NCI-H2107 treated with DMSO at 0.1 percent for 48 hours (cell line): ENCODE results near the gene SRSF5.
A peak's percentile ranks its signal among the peaks of the same experiment; 100 is the strongest.
"Not testable (repeated sequence)": the region's sequence is repeated elsewhere in the genome, so short reads cannot be mapped to it uniquely, and the experiment has no call there.

Experiments used
- DNase-seq: peaks from one replicate; lab custom pipeline; 2025; ENCODE audit not compliant: unreplicated experiment; lab: John Stamatoyannopoulos, UW

Gene SRSF5

GRCh38 chr14:69766984-69767368, at the start of gene SRSF5:
SRSF5 (plus strand) TSS chr14:69767142; CDS start chr14:69768157, 1,015 bp downstream.
- peak; percentile 92 for DNase-seq

GRCh38 chr14:69718614-69719013, 48.3 kb upstream of the SRSF5 start:
- DNase-seq: not testable (repeated sequence)

GRCh38 chr14:69719501-69719951, 47.4 kb upstream of the SRSF5 start:
- DNase-seq: no peak

DNA sequence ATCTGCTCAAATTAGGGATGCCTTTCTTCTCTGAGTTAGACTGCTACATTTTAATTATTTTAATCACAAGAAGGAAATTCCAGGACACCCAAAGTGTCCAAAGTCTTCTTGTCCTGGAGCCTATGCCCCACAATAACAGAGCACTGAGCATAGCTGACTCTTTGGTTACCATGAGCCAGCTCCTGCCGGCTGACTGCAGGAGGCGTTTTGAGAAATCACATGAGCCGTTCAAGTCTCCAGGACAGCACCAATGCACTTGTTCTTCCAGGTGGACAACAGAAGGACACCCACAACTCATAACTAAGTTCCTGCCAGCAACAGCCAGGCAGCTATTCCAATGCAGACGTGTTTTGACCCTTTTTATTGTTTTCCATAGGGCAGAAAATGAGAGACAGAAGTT, 46.0 kb upstream of the SRSF5 start:
- DNase-seq: no peak

- peak; percentile 45 for DNase-seq
Observed at GRCh38 chr14:69726761-69727511, 40.0 kb upstream of the SRSF5 start.

GRCh38 chr14:69727860-69728259, 39.1 kb upstream of the SRSF5 start:
- DNase-seq: no peak

GRCh38 chr14:69731919-69732598, 34.9 kb upstream of the SRSF5 start:
- DNase-seq: not testable (repeated sequence)

DNA sequence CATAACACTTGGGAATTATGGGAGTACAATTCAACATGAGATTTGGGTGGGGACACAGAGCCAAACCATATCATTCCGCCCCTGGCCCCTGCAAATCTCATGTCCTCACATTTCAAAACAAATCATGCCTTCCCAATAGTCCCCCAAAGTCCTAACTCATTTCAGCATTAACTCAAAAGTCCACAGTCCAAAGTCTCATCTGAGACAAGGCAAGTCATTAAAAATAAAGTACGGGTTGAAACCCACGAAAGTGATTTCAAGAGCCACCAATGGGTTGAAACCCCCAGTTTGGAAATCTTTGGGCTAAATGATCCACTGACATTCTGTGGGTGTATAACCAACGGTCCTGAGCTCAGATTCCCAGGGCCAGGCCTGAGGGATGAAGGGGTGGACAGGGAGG, 30.5 kb upstream of the SRSF5 start:
- DNase-seq: not testable (repeated sequence)

DNA sequence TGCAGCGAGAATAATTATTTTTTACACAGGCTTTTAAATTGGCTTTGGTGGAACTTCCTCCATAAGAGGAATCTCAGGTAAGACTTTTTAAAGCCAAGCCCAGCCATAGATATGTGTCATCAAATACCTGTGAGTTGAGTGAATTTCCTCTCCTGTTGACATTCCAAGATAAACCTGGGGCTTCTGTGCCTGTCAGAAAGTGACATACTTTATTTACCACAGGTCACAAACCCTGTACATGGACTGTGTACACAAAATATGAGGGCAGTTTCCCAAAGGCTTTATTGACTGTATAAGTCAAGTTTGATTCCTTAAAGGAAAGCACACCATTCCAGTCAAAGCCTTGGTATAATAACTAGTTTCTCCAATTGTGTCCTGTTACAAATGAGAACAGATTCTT, 25.9 kb upstream of the SRSF5 start:
- DNase-seq: no peak

- DNase-seq: no peak
Observed at GRCh38 chr14:69749956-69750355, 17.0 kb upstream of the SRSF5 start.

DNA sequence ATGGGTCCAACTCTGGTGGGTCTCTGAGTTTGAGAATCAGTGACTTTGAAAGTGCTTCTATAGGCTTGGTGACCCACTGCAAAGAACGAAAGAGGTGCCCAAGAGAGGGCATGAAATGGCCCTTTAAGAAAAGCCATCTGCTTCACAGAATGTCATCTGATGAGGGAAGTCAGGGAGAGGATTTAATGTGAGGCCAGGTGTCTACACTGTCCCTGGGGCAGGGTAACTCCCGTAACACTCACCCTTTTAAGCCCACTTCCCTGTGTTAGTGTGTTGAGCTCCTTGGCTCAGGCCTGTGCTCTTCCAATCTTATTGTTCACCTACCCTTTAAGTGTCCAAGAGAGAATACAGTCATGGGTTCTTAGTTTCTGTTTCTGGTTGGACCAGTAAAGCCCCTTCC, 16.4 kb upstream of the SRSF5 start:
- no peak for DNase-seq

- no peak for DNase-seq
Observed at GRCh38 chr14:69752773-69753172, 14.2 kb upstream of the SRSF5 start.

GRCh38 chr14:69753860-69754259, 13.1 kb upstream of the SRSF5 start:
- DNase-seq: no peak

DNA sequence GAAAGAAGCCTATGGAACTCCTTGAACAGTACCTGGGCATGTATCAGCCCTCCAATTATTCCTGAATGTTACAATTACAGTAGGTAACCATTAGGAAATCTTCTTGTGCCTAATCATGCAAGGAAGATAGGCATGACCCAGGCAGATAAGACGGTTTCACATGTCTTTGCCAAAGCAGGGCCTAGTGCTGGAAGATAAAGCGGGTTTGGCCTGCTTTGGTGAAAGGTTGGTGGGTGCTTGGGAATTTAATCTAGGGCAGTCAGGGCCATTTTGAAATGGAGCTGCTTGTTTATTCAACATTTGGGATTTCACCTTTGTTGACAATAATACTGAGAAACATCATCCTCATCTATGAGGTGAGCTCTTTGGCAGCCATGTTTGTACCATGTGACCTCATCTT, 12.5 kb upstream of the SRSF5 start:
- DNase-seq: no peak

GRCh38 chr14:69755296-69755695, 11.6 kb upstream of the SRSF5 start:
- DNase-seq: no peak

- DNase-seq: no peak
Observed at GRCh38 chr14:69755784-69756183, 11.2 kb upstream of the SRSF5 start.

- no peak for DNase-seq
Observed at GRCh38 chr14:69756298-69756697, 10.6 kb upstream of the SRSF5 start.

DNA sequence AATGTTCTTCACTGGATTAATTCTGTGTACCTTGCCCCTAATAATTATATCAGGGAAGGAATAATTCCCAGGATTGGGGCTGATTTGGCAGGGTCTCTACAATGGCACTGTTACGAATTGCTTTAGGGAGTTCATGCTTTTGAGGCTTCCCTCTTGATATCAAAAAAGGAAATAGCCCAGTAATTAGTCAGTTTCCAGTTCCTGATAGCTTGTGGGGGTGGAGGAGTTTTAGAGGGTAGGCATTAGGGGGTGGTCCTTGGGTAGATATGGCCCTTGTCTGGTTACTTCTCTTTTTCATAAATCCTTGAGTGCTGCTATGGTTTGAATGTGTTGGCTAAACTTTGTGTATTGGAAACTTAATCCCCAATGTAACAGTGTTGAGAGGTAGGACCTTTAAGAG, 6.1 kb upstream of the SRSF5 start:
- no peak for DNase-seq

DNA sequence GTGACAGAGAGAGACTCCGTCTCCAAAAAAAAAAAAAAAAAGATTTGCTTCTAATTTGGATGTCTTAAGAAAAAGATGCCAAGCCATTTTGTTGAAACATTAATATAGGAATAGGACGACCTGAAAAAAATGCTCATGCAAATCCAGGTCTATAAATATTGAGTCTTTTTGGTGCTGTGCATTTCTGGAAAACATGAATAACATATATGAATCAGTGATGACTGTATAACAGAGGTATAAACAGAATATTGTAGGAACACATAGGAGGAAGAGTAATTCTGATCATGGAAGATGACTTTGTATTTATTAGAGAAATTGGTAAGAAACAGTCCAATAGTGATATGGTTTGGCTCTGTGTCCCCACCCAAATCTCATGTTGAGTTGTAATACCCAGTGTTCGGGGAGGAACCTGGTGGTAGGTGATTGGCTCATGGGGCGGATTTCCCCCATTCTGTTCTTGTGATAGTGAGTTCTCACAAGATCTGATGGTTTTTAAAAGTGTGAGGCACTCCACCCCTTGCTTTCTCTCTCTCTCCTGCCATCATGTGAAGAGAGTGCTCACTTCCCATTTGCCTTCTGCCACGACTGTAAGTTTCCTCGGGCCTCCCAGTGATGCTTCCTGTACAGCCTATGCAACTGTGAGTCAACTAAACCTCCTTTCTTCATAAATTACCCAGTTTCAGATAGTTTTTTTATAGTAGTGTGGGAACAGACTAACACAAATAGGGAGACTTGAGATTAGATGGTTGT, 3.0 kb upstream of the SRSF5 start:
- no peak for DNase-seq

GRCh38 chr14:69767369-69767999, 542 bp downstream of the SRSF5 start:
- peak; percentile 95 for DNase-seq

- no peak for DNase-seq
Observed at GRCh38 chr14:69768873-69769272, 1.9 kb downstream of the SRSF5 start.
